SU-DHL-6 (cell line): ENCODE results near the gene CDC42EP4.

Experiments
- H2AFZ ChIP-seq: fragments of 200-600 bp; sonication (generic); 2 replicates; pipeline ENCODE4 v1.6.1; 2014; ENCODE audit warnings: low read depth, mild to moderate bottlenecking, moderate library complexity, mixed read lengths, antibody characterized with exemption, low read length; ENCODE audit not compliant: severe bottlenecking
- H3F3A ChIP-seq: fragments of 200-600 bp; shearing (Covaris generic); 2 replicates; pipeline ENCODE4 v1.6.0; 2016; ENCODE audit warnings: antibody characterized with exemption, mild to moderate bottlenecking; ENCODE audit not compliant: insufficient read depth
- H3K27ac ChIP-seq: fragments of 200-600 bp; sonication (generic); 2 replicates; pipeline ENCODE4 v1.5.1; 2016; ENCODE audit warnings: low read depth, mild to moderate bottlenecking, low read length, moderate library complexity, mixed read lengths
- H3K27me3 ChIP-seq: fragments of 200-600 bp; sonication (generic), shearing (Covaris generic); 2 replicates; pipeline ENCODE4 v1.6.0; 2014; ENCODE audit warnings: mild to moderate bottlenecking, low read length
- H3K36me3 ChIP-seq: fragments of 200-600 bp; sonication (generic); 2 replicates; pipeline ENCODE4 v1.6.1; 2014; ENCODE audit warnings: mild to moderate bottlenecking, low read length, mixed read lengths
- H3K4me2 ChIP-seq: fragments of 300-600, 200-600 bp; shearing (Covaris generic), sonication (generic); 2 replicates; pipeline ENCODE4 v1.6.0; 2014; ENCODE audit warnings: low read length, low read depth, mild to moderate bottlenecking; ENCODE audit not compliant: poor library complexity, severe bottlenecking
- H3K4me3 ChIP-seq: fragments of 200-600 bp; sonication (generic); 2 replicates; pipeline ENCODE4 v1.5.1; 2014; ENCODE audit warnings: antibody characterized with exemption, low read length, mild to moderate bottlenecking, mixed read lengths; ENCODE audit not compliant: insufficient read depth, poor library complexity, severe bottlenecking
- H3K79me2 ChIP-seq: fragments of 200-600 bp; sonication (generic); 2 replicates; pipeline ENCODE4 v1.6.1; 2014; ENCODE audit warnings: mild to moderate bottlenecking, low read length, moderate library complexity; ENCODE audit not compliant: insufficient read depth
- H3K9ac ChIP-seq: fragments of 200-600 bp; sonication (generic); 2 replicates; pipeline ENCODE4 v1.7.0; 2014; ENCODE audit warnings: mild to moderate bottlenecking, low read length
- H3K9me2 ChIP-seq: fragments of 200-600 bp; sonication (generic); replicated peaks from 2 replicates; pipeline ENCODE4 v1.6.1; 2014; ENCODE audit warnings: low read length; ENCODE audit not compliant: insufficient read depth
- H3K9me3 ChIP-seq: fragments of 200-600 bp; sonication (generic); 2 replicates; pipeline ENCODE4 v1.6.1; 2014; ENCODE audit warnings: low read length, mixed read lengths; ENCODE audit not compliant: insufficient read depth
- H4K20me1 ChIP-seq: fragments of 200-600 bp; sonication (generic); 2 replicates; pipeline ENCODE4 v1.6.1; 2014; ENCODE audit warnings: low read depth, mild to moderate bottlenecking, antibody characterized with exemption, low read length, moderate library complexity, mixed read lengths
- CTCF ChIP-seq: fragments of 200-600 bp; sonication (generic); IDR thresholded peaks from one replicate; pipeline ENCODE4 v1.5.1; 2017; ENCODE audit warnings: antibody characterized with exemption, mild to moderate bottlenecking, low read length, moderate library complexity; ENCODE audit not compliant: insufficient read depth, poor library complexity, severe bottlenecking
- EZH2phosphoT487 ChIP-seq: fragments of 200-600 bp; sonication (generic), shearing (Covaris generic); conservative IDR thresholded peaks from 2 replicates; pipeline ENCODE4 v1.6.1; 2018; ENCODE audit warnings: mild to moderate bottlenecking, antibody characterized with exemption, low read length, moderate library complexity, mixed read lengths

The CDC42EP4 gene

DNA sequence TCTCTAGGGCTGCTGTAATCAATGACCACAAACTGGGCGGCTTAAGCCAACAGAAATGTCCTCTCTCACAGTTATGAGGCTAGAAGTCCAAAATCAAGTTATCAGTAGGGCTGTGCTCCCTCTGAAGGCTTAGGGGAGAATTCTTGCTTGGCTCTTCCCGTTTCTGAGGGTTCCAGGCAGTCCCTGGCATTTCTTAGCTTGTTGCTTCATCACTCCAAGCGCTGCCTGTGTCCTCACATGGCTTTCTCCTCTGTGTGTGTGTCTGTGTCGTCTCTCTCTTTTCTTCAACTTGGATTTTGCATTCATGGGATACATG is 13.7 kb upstream of the CDC42EP4 start:
- H3K79me2 ChIP-seq: no peaks in the 10 kb centered on the region
- no peaks in the 10 kb centered on the region for H3F3A ChIP-seq
- H3K36me3 ChIP-seq: no peaks in the 10 kb centered on the region
- no peak overlapping the region for H3K27ac ChIP-seq
- H3K4me3 ChIP-seq: no peak overlapping the region
- H3K9ac ChIP-seq: no peak overlapping the region
- H4K20me1 ChIP-seq: no peaks in the 10 kb centered on the region
- H3K27me3 ChIP-seq: no peaks in the 10 kb centered on the region
- H3K9me3 ChIP-seq: no peaks in the 10 kb centered on the region
- no peak overlapping the region for H2AFZ ChIP-seq
- no peak overlapping the region for H3K4me2 ChIP-seq
- H3K9me2 ChIP-seq: no peaks in the 10 kb centered on the region
- TF ChIP-seq EZH2phosphoT487 (no peak), CTCF (no peak)

DNA sequence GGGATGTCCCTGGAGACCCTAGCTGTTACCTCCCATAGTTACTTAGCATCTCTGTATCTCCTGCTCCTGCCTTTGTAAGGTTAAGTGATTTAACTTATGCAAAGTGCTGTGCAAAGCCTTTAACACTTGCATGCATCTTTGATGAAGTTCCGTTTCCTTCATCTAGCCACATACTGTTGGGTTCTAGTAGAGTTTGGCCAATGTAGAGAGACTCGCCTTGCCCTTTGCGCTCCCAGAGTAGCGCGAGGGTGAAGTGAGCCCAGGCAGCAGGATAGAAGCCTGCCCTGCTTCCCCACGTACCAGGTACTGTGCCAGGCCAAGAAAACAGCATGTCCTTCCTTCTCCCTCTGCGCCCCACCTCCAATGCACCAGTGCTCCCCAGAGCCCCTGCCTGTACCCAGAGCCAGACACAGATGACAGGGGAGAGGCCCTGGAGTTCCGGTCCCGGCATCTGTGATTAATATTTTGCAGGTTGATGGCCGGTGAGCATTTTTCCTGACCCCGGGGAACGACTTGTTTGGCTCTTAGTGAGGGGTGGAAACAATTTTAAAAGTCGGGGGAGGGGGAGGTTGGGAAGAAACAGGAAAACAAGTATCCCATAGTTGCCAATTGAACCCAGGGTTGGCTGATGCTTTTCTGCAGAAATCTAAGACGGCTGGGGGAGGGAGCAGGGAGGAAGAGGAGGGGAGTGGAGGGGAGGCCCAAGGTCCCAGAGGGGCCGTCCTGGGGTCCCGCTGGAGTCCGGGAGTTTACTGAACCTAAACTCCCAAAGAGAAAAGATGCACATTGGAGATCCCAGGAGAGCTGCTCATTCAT is 13.1 kb upstream of the CDC42EP4 start:
- Histone ChIP-seq H3F3A (no peaks in the 10 kb centered on the region), H3K27ac (no peak overlapping the region), H3K9me3 (no peaks in the 10 kb centered on the region), H3K36me3 (no peaks in the 10 kb centered on the region), H3K79me2 (no peaks in the 10 kb centered on the region), H3K9ac (no peak overlapping the region), H4K20me1 (no peaks in the 10 kb centered on the region), H3K4me3 (no peak overlapping the region), H2AFZ (no peak overlapping the region), H3K27me3 (no peaks in the 10 kb centered on the region), H3K4me2 (no peak overlapping the region), H3K9me2 (no peaks in the 10 kb centered on the region)
- no peak for TF ChIP-seq CTCF
- no peak for TF ChIP-seq EZH2phosphoT487

DNA sequence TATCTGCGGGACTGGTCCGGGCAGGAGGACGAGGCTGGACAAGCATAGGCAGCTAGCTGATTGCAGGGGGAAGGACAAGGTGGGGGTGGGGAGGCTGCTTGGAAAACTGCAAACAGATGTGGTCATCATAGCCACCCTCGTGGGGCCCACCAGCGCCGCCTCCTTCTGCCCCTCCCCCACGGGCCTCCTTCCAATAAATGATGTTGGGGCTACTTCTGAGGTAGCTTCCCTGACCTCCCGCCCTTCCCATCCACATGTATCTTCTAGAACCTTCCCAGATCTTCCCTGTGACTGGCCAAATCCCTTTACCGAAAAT is 12.3 kb upstream of the CDC42EP4 start:
- H3F3A ChIP-seq: no peaks in the 10 kb centered on the region
- H3K9ac ChIP-seq: no peak overlapping the region
- H3K27ac ChIP-seq: no peak overlapping the region
- H3K9me3 ChIP-seq: no peaks in the 10 kb centered on the region
- no peaks in the 10 kb centered on the region for H3K9me2 ChIP-seq
- H3K4me3 ChIP-seq: no peak overlapping the region
- no peaks in the 10 kb centered on the region for H4K20me1 ChIP-seq
- H3K27me3 ChIP-seq: no peaks in the 10 kb centered on the region
- no peaks in the 10 kb centered on the region for H3K79me2 ChIP-seq
- no peak overlapping the region for H3K4me2 ChIP-seq
- TF ChIP-seq CTCF (no peak), EZH2phosphoT487 (no peak)
- no peaks in the 10 kb centered on the region for H3K36me3 ChIP-seq
- H2AFZ ChIP-seq: no peak overlapping the region
